ENCODE data around the gene EMC8. TPM values are rescaled to one million over a fixed set of nuclear protein-coding genes. Genes with fewer than 3 reads are reported as not detected.

The EMC8 gene
- total and polyA plus RNA-seq, 2 of the 8 experiments (the other 6 are each of a cell fraction or from before 2014, with no cell fraction given), result 52.2 to 69.7 TPM

DNA sequence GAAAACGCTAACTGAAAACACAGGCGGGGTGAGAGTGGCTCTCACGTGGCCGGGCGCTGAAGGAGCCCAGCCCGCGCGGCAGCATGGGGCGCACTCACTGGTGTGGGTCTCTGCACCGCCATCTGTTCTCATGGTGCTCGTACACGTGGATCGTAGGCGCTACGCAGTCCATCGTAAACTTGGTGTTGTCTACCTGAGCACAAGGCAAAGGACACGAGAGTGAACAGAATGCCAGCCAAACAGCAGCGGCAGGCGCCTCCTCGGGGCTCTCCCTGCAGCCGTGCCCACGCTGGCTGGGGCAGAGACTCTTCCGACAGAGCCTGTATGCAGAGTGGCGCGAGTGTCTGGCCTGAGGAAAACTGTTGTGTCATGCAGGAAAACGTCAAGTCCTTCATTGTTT lies 19.1 kb downstream of the EMC8 start:
- Histone ChIP-seq H3K4me3 (ENCODE audit: extremely low read depth in 1 of 4, insufficient read depth in 2 of 4, low read depth in 3 of 4, low read length in 4 of 4) (no peak overlapping the region), H3K27ac (ENCODE audit: low read depth, low read length) (no peak overlapping the region), H3K18ac (ENCODE audit: extremely low read depth, low read length) (no peak overlapping the region), H2AK5ac (ENCODE audit: low read depth, low read length) (no peak overlapping the region), H3K9me3 (ENCODE audit: insufficient read depth in 2 of 2, low read depth in 1 of 2, low read length in 1 of 2) (no peaks in the 10 kb centered on the region), H3K79me2 (ENCODE audit: control insufficient read depth in 1 of 2, insufficient read depth in 2 of 2, low read length in 2 of 2) (peaks cover 0 to 3% of the 10 kb centered on the region in 2 experiments; a peak in 1 of 4 replicates), H2BK120ac (replicated peaks; ENCODE audit: low read depth, low read length) (no peak overlapping the region), H3K14ac (ENCODE audit: insufficient read length) (no peak overlapping the region), H2BK20ac (ENCODE audit: low read length) (no peak overlapping the region), H3K36me3 (ENCODE audit: control insufficient read depth in 2 of 4, insufficient read depth in 4 of 4, low read length in 3 of 4) (peaks cover 17 to 39% (median 24%) of the 10 kb centered on the region in 4 experiments), H4K8ac (ENCODE audit: extremely low read depth, insufficient read depth, low read length) (no peak overlapping the region), H3K23ac (ENCODE audit: insufficient read length) (no peak overlapping the region), H2BK12ac (ENCODE audit: low read depth, low read length) (no peak overlapping the region), H3K79me1 (ENCODE audit: low read depth, low read length) (peaks cover 7% of the 10 kb centered on the region), H3K23me2 (ENCODE audit: low read depth, low read length) (no peaks in the 10 kb centered on the region), H3K27me3 (replicated peaks in 1 of 4; ENCODE audit: control insufficient read depth in 3 of 4, extremely low read depth in 1 of 4, insufficient read depth in 3 of 4, low read length in 3 of 4) (no peaks in the 10 kb centered on the region), H3K56ac (replicated peaks; ENCODE audit: insufficient read length, low read depth, low read length) (no peak overlapping the region), H3K4me1 (replicated peaks in 1 of 4; ENCODE audit: control insufficient read depth in 3 of 4, insufficient read depth in 4 of 4, low read length in 3 of 4) (no peaks in the 10 kb centered on the region), H4K91ac (replicated peaks; ENCODE audit: insufficient read length, low read length) (no peak overlapping the region), H2BK5ac (ENCODE audit: low read depth, low read length) (no peak overlapping the region), H3K4me2 (ENCODE audit: insufficient read depth in 1 of 2, low read depth in 2 of 2, low read length in 2 of 2) (no peak overlapping the region), H4K5ac (ENCODE audit: insufficient read length, low read depth, low read length) (no peak overlapping the region), H4K20me1 (replicated peaks in 1 of 2; ENCODE audit: control insufficient read depth in 1 of 2, insufficient read depth in 2 of 2, low read length in 2 of 2) (peaks cover 2 to 6% of the 10 kb centered on the region in 2 experiments), H3K9ac (replicated peaks in 1 of 4; ENCODE audit: extremely low read depth in 1 of 4, low read depth in 3 of 4, low read length in 3 of 4) (no peak overlapping the region), H2AFZ (ENCODE audit: low read length) (no peak overlapping the region), H3K4ac (replicated peaks; ENCODE audit: insufficient read length, low read depth, low read length) (no peak overlapping the region), H2BK15ac (ENCODE audit: low read length) (no peak overlapping the region)
- POLR2A ChIA-PET (ENCODE audit: partially characterized antibody), result no interaction called here
- WGBS, 2 experiments (ENCODE audit: extremely low coverage in 1 of 2, insufficient coverage in 1 of 2, insufficient read length in 1 of 2, insufficient replicate concordance in 2 of 2, low coverage in 1 of 2, low lambda C conversion rate in 2 of 2, missing lambda C conversion rate in 1 of 2), result 88% methylated on average over 26 of the region's 26 CpGs; no CpG with 5 or more reads in 1 of the 2 experiments
- CTCF ChIA-PET (ENCODE audit: partially characterized antibody), result no interaction called here
- no peak for TF ChIP-seq FOSL1 (IDR thresholded peaks at IDR 0.05; ENCODE audit: insufficient read depth, low read depth, low read length)
- TF ChIP-seq RAD21 (IDR thresholded peaks at IDR 0.05 in 1 of 2, conservative IDR thresholded peaks at IDR 0.05 in 1 of 2; ENCODE audit: low read depth in 2 of 2, low read length in 2 of 2), result no peak
- no peak for TF ChIP-seq RBBP5 (IDR thresholded peaks at IDR 0.05; ENCODE audit: borderline replicate concordance, low read depth, low read length)
- TF ChIP-seq KDM1A (IDR thresholded peaks at IDR 0.05; ENCODE audit: borderline replicate concordance, low read length), result no peak
- no peak for TF ChIP-seq YY1 (IDR thresholded peaks at IDR 0.05; ENCODE audit: low read depth, low read length)
- no peak for TF ChIP-seq POU5F1 (IDR thresholded peaks at IDR 0.05; ENCODE audit: low read depth, low read length)
- TF ChIP-seq BACH1 (IDR thresholded peaks at IDR 0.05; ENCODE audit: low read length), result no peak
- TF ChIP-seq, protein P1, sequence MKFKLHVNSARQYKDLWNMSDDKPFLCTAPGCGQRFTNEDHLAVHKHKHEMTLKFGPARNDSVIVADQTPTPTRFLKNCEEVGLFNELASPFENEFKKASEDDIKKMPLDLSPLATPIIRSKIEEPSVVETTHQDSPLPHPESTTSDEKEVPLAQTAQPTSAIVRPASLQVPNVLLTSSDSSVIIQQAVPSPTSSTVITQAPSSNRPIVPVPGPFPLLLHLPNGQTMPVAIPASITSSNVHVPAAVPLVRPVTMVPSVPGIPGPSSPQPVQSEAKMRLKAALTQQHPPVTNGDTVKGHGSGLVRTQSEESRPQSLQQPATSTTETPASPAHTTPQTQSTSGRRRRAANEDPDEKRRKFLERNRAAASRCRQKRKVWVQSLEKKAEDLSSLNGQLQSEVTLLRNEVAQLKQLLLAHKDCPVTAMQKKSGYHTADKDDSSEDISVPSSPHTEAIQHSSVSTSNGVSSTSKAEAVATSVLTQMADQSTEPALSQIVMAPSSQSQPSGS (IDR thresholded peaks at IDR 0.05; ENCODE audit: low read length), result no peak
- no peak for TF ChIP-seq TEAD4 (IDR thresholded peaks at IDR 0.05; ENCODE audit: low read depth, low read length)
- FAIRE-seq, result no peak
- DNase-seq (ENCODE audit: low read depth in 1 of 2, low spot score in 2 of 2), result no peak

Measured in H1 (cell line).